ENCODE measurements around the gene DSG4. TPM values are rescaled to one million over a fixed set of nuclear protein-coding genes. Genes with fewer than 3 reads are reported as not detected.

The DSG4 gene
- total and polyA plus RNA-seq, 4 donors: under 0.01 TPM; not detected in 3

DNA sequence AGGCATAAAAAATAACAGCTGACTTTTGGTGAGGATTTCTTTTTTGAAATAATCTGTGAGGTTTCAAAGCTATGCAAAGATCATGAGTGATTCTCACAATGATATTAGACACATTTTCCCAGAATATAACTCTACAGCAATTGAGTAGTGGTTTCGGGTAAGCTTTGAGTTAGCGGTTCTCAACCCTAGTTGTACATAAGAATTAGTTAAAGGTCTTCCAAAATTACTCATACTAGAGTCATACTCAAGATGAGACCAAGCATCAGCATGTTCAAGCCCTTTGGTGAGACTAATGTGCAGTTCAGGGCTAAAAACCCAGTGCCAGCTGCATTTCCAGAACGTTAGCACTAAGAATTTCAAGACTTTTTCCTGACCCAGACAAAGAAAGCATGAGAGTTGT lies 31.1 kb downstream of the DSG4 start:
- TF ChIP-seq, protein P1, sequence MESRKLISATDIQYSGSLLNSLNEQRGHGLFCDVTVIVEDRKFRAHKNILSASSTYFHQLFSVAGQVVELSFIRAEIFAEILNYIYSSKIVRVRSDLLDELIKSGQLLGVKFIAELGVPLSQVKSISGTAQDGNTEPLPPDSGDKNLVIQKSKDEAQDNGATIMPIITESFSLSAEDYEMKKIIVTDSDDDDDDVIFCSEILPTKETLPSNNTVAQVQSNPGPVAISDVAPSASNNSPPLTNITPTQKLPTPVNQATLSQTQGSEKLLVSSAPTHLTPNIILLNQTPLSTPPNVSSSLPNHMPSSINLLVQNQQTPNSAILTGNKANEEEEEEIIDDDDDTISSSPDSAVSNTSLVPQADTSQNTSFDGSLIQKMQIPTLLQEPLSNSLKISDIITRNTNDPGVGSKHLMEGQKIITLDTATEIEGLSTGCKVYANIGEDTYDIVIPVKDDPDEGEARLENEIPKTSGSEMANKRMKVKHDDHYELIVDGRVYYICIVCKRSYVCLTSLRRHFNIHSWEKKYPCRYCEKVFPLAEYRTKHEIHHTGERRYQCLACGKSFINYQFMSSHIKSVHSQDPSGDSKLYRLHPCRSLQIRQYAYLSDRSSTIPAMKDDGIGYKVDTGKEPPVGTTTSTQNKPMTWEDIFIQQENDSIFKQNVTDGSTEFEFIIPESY (IDR thresholded peaks at IDR 0.05): no peak
- TF ChIP-seq RAD21 (IDR thresholded peaks at IDR 0.05) (no peak), TAF1 (conservative IDR thresholded peaks at IDR 0.05) (no peak)
- Histone ChIP-seq H3K4me1 (ENCODE audit: control insufficient read depth in 4 of 4, insufficient read depth in 4 of 4, low read length in 3 of 4) (peaks cover 3 to 9% (median 5%) of the 10 kb centered on the region in 4 donors), H3K4me3 (ENCODE audit: low read depth in 1 of 3, low read length in 3 of 3) (no peak overlapping the region), H3K9me3 (ENCODE audit: control insufficient read depth in 4 of 4, low read length in 3 of 4) (no peaks in the 10 kb centered on the region), H3K36me3 (ENCODE audit: control insufficient read depth in 4 of 4, insufficient read depth in 3 of 4, low read depth in 1 of 4, low read length in 3 of 4) (no peaks in the 10 kb centered on the region), H3K9ac (ENCODE audit: low read depth in 1 of 2, low read length in 2 of 2) (no peak overlapping the region), H3K27me3 (ENCODE audit: control insufficient read depth in 4 of 4, insufficient read depth in 4 of 4, low read length in 3 of 4) (no peaks in the 10 kb centered on the region), H3K27ac (ENCODE audit: low read depth in 1 of 2, low read length in 2 of 2) (no peak overlapping the region)
- DNase-seq (ENCODE audit: low spot score): no peak
- WGBS: 93% methylated on average over 3 of the region's 3 CpGs

DNA sequence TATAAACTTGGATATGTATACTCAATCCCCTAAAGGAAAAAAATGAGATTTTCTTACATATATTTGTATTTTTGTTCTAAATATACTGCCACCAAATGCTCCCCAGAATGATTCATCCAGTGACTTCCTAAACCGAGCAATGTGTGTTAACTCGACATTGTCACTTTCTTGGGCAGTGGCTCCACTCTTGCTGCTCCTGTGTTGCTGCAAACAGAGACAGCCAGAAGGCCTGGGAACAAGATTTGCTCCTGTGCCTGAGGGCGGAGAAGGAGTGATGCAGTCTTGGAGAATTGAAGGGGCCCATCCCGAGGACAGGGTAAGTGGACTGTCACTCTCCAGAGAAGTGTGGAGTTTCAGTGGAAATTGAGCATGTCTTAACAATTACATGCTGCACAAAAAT lies 32.7 kb downstream of the DSG4 start:
- Histone ChIP-seq H3K9me3 (ENCODE audit: control insufficient read depth in 4 of 4, low read length in 3 of 4) (no peaks in the 10 kb centered on the region), H3K36me3 (ENCODE audit: control insufficient read depth in 4 of 4, insufficient read depth in 3 of 4, low read depth in 1 of 4, low read length in 3 of 4) (no peaks in the 10 kb centered on the region), H3K27ac (ENCODE audit: low read depth in 1 of 2, low read length in 2 of 2) (no peak overlapping the region), H3K9ac (ENCODE audit: low read depth in 1 of 2, low read length in 2 of 2) (no peak overlapping the region), H3K4me3 (ENCODE audit: low read depth in 1 of 3, low read length in 3 of 3) (no peak overlapping the region), H3K4me1 (ENCODE audit: control insufficient read depth in 4 of 4, insufficient read depth in 4 of 4, low read length in 3 of 4) (no peaks in the 10 kb centered on the region), H3K27me3 (ENCODE audit: control insufficient read depth in 4 of 4, insufficient read depth in 4 of 4, low read length in 3 of 4) (no peaks in the 10 kb centered on the region)
- WGBS: 84% methylated on average over 4 of the region's 4 CpGs
- TF ChIP-seq FOXA1 (IDR thresholded peaks at IDR 0.05) (no peak), FOXA2 (IDR thresholded peaks at IDR 0.05) (no peak), JUND (IDR thresholded peaks at IDR 0.05) (no peak), YY1 (IDR thresholded peaks at IDR 0.05) (no peak)
- TF ChIP-seq, protein P1 (IDR thresholded peaks at IDR 0.05): no peak
- no peak for DNase-seq (ENCODE audit: low spot score)

DNA sequence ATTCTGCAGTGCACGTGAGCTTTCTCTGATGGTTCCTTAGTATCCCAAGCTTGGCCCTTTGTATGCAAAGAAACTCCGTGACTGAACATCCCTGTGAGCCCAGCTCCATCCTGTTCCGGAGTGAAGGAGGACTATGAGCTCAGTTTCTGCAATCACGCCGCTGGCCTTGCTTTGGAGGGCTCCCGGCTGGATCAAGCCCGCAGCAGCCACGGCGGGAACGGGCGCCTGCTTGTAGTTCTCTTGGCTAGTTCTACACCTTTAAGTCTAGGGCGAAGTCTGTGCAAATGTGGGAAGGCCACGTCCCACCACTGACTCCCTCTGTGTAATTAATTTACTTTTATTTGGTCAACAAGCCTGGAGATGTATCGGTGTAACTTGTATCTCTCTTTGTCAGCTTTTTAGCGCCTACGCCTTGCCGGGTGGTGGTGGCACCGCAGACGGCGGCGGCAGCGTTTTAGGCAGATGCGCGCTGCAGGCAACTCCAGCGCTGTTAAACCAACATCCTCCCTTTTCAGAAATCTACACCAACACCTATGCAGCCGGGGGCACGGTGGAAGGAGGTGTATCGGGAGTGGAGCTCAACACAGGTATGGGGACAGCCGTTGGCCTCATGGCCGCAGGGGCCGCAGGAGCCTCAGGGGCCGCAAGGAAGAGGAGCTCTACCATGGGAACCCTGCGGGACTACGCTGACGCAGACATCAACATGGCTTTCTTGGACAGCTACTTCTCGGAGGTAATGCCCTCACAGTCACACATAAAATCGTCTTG lies 34.3 kb downstream of the DSG4 start:
- Histone ChIP-seq H3K9ac (ENCODE audit: low read depth in 1 of 2, low read length in 2 of 2) (no peak overlapping the region), H3K4me1 (ENCODE audit: control insufficient read depth in 4 of 4, insufficient read depth in 4 of 4, low read length in 3 of 4) (no peaks in the 10 kb centered on the region), H3K27ac (ENCODE audit: low read depth in 1 of 2, low read length in 2 of 2) (no peak overlapping the region), H3K9me3 (ENCODE audit: control insufficient read depth in 4 of 4, low read length in 3 of 4) (no peaks in the 10 kb centered on the region), H3K27me3 (ENCODE audit: control insufficient read depth in 4 of 4, insufficient read depth in 4 of 4, low read length in 3 of 4) (no peaks in the 10 kb centered on the region), H3K4me3 (ENCODE audit: low read depth in 1 of 3, low read length in 3 of 3) (no peak overlapping the region), H3K36me3 (ENCODE audit: control insufficient read depth in 4 of 4, insufficient read depth in 3 of 4, low read depth in 1 of 4, low read length in 3 of 4) (no peaks in the 10 kb centered on the region)
- DNase-seq (ENCODE audit: low spot score): no peak
- TF ChIP-seq JUND (IDR thresholded peaks at IDR 0.05) (no peak), RAD21 (IDR thresholded peaks at IDR 0.05) (no peak), FOXA2 (IDR thresholded peaks at IDR 0.05) (no peak), FOXA1 (IDR thresholded peaks at IDR 0.05) (no peak), TAF1 (conservative IDR thresholded peaks at IDR 0.05) (no peak)
- TF ChIP-seq, protein P2, sequence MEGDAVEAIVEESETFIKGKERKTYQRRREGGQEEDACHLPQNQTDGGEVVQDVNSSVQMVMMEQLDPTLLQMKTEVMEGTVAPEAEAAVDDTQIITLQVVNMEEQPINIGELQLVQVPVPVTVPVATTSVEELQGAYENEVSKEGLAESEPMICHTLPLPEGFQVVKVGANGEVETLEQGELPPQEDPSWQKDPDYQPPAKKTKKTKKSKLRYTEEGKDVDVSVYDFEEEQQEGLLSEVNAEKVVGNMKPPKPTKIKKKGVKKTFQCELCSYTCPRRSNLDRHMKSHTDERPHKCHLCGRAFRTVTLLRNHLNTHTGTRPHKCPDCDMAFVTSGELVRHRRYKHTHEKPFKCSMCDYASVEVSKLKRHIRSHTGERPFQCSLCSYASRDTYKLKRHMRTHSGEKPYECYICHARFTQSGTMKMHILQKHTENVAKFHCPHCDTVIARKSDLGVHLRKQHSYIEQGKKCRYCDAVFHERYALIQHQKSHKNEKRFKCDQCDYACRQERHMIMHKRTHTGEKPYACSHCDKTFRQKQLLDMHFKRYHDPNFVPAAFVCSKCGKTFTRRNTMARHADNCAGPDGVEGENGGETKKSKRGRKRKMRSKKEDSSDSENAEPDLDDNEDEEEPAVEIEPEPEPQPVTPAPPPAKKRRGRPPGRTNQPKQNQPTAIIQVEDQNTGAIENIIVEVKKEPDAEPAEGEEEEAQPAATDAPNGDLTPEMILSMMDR (IDR thresholded peaks at IDR 0.05; ENCODE audit: low read depth, low read length, missing input control): no peak
- 64% methylated on average over 37 of the region's 37 CpGs for WGBS
